Activated T-helper 1 cell treated with anti-CD3 and anti-CD28 coated beads, Interleukin-12 subunit alpha, Interleukin-12 subunit beta, Interleukin-2, Interleukin-4 antibody, amounts not matched to agents 30 ng/mL and 10 ng/mL and 1 ng/mL, durations not matched to agents 14 hours and 24 hours and 36 hours (primary cell): ENCODE results near the gene SLC5A7. TPM values are rescaled to one million over a fixed set of nuclear protein-coding genes. Genes with fewer than 3 reads are reported as not detected.

Experiments used
- DNase-seq: peaks from one replicate; pipeline ENCODE4 v3.0.0; 2021; ENCODE audit warnings: low spot score
- H3K27ac Mint-ChIP-seq: one replicate; pipeline ENCODE4 v1.8.0; 2021; ENCODE audit warnings: mild to moderate bottlenecking, mixed read lengths
- H3K27me3 Mint-ChIP-seq: one replicate; pipeline ENCODE4 v1.8.0; 2022; ENCODE audit warnings: mild to moderate bottlenecking, moderate library complexity, mixed read lengths; ENCODE audit not compliant: insufficient read depth
- H3K36me3 Mint-ChIP-seq: one replicate; pipeline ENCODE4 v1.8.0; 2021; ENCODE audit warnings: low read depth, mixed read lengths
- H3K4me1 Mint-ChIP-seq: one replicate; pipeline ENCODE4 v1.8.0; 2021; ENCODE audit warnings: low read depth, mixed read lengths
- H3K4me3 Mint-ChIP-seq: one replicate; pipeline ENCODE4 v1.8.0; 2021; ENCODE audit warnings: mild to moderate bottlenecking, moderate library complexity, mixed read lengths
- H3K9me3 Mint-ChIP-seq: one replicate; pipeline ENCODE4 v1.8.0; 2021; ENCODE audit warnings: mixed read lengths
- intact Hi-C: fragments of 100-400 bp; cut with micrococcal nuclease; formaldehyde crosslinking; loops from one replicate; pipeline ENCODE4 v1.15.1; 2024
- total RNA-seq: library from RNA; stranded (reverse); gene quantifications from 2 replicates; pipeline ENCODE4 v1.2.3, GENCODE V29; 2022

Gene SLC5A7
- not detected in 2 replicates for total RNA-seq

GRCh38 chr2:107986278-107987217 is at the start of gene SLC5A7:
Gene SLC5A7 (plus strand): TSS chr2:107986524. CDS start chr2:107988156, 1,632 bp downstream.
- H3K9me3 Mint-ChIP-seq: no peaks in the 10 kb centered on the region
- no peak within 1 kb of the TSS for H3K27ac Mint-ChIP-seq
- no peaks in the 10 kb centered on the region for H3K36me3 Mint-ChIP-seq
- no peaks in the 10 kb centered on the region for H3K4me1 Mint-ChIP-seq
- no peak for DNase-seq
- no peak within 1 kb of the TSS for H3K4me3 Mint-ChIP-seq
- intact Hi-C loops: no loop called here
- peaks cover 16% of the 10 kb centered on the region for H3K27me3 Mint-ChIP-seq

- H3K4me1 Mint-ChIP-seq: no peaks in the 10 kb centered on the region
- no peak for DNase-seq
- no peaks in the 10 kb centered on the region for H3K9me3 Mint-ChIP-seq
- H3K36me3 Mint-ChIP-seq: no peaks in the 10 kb centered on the region
- no peaks in the 10 kb centered on the region for H3K27me3 Mint-ChIP-seq
- H3K27ac Mint-ChIP-seq: no peak overlapping the region
- intact Hi-C loops: no loop called here
- no peak overlapping the region for H3K4me3 Mint-ChIP-seq
Measured at GRCh38 chr2:107961395-107961794, 24.9 kb upstream of the SLC5A7 start.

GRCh38 chr2:107964185-107964584 is 22.1 kb upstream of the SLC5A7 start:
- intact Hi-C loops: no loop called here
- Mint-ChIP-seq H3K4me3 (no peak overlapping the region), H3K27ac (no peak overlapping the region), H3K27me3 (no peaks in the 10 kb centered on the region), H3K36me3 (no peaks in the 10 kb centered on the region), H3K4me1 (no peaks in the 10 kb centered on the region), H3K9me3 (no peaks in the 10 kb centered on the region)
- DNase-seq: no peak

GRCh38 chr2:107984707-107985106 is 1.6 kb upstream of the SLC5A7 start:
- no peak overlapping the region for H3K4me3 Mint-ChIP-seq
- peaks cover 14% of the 10 kb centered on the region for H3K27me3 Mint-ChIP-seq
- H3K27ac Mint-ChIP-seq: no peak overlapping the region
- no peaks in the 10 kb centered on the region for H3K9me3 Mint-ChIP-seq
- no peaks in the 10 kb centered on the region for H3K4me1 Mint-ChIP-seq
- intact Hi-C loops: no loop called here
- no peak for DNase-seq
- H3K36me3 Mint-ChIP-seq: no peaks in the 10 kb centered on the region

GRCh38 chr2:107988108-107988507 is 1.8 kb downstream of the SLC5A7 start:
- H3K4me3 Mint-ChIP-seq: no peak overlapping the region
- H3K4me1 Mint-ChIP-seq: no peaks in the 10 kb centered on the region
- no peaks in the 10 kb centered on the region for H3K36me3 Mint-ChIP-seq
- H3K9me3 Mint-ChIP-seq: no peaks in the 10 kb centered on the region
- no peak for DNase-seq
- intact Hi-C loops: no loop called here
- peaks cover 16% of the 10 kb centered on the region for H3K27me3 Mint-ChIP-seq
- H3K27ac Mint-ChIP-seq: no peak overlapping the region

GRCh38 chr2:107989445-107989844 is 3.1 kb downstream of the SLC5A7 start:
- Mint-ChIP-seq H3K36me3 (no peaks in the 10 kb centered on the region), H3K4me3 (no peak overlapping the region), H3K4me1 (no peaks in the 10 kb centered on the region), H3K9me3 (no peaks in the 10 kb centered on the region), H3K27ac (no peak overlapping the region), H3K27me3 (peaks cover 16% of the 10 kb centered on the region)
- intact Hi-C loops: no loop called here
- DNase-seq: no peak

GRCh38 chr2:107990718-107991117 is 4.4 kb downstream of the SLC5A7 start:
- H3K27me3 Mint-ChIP-seq: peaks cover 13% of the 10 kb centered on the region
- intact Hi-C loops: no loop called here
- no peak overlapping the region for H3K27ac Mint-ChIP-seq
- DNase-seq: no peak
- no peaks in the 10 kb centered on the region for H3K9me3 Mint-ChIP-seq
- H3K4me1 Mint-ChIP-seq: no peaks in the 10 kb centered on the region
- H3K4me3 Mint-ChIP-seq: no peak overlapping the region
- no peaks in the 10 kb centered on the region for H3K36me3 Mint-ChIP-seq

- no peak for DNase-seq
- no peaks in the 10 kb centered on the region for H3K4me1 Mint-ChIP-seq
- no peaks in the 10 kb centered on the region for H3K36me3 Mint-ChIP-seq
- intact Hi-C loops: no loop called here
- no peak overlapping the region for H3K4me3 Mint-ChIP-seq
- no peak overlapping the region for H3K27ac Mint-ChIP-seq
- no peaks in the 10 kb centered on the region for H3K9me3 Mint-ChIP-seq
- peaks cover 8% of the 10 kb centered on the region for H3K27me3 Mint-ChIP-seq
Measured at GRCh38 chr2:107992069-107992468, 5.7 kb downstream of the SLC5A7 start.

GRCh38 chr2:107999158-107999557 is 12.8 kb downstream of the SLC5A7 start:
- no peak for DNase-seq
- H3K36me3 Mint-ChIP-seq: no peaks in the 10 kb centered on the region
- no peaks in the 10 kb centered on the region for H3K9me3 Mint-ChIP-seq
- intact Hi-C loops: no loop called here
- no peak overlapping the region for H3K4me3 Mint-ChIP-seq
- H3K27ac Mint-ChIP-seq: no peak overlapping the region
- H3K4me1 Mint-ChIP-seq: no peaks in the 10 kb centered on the region
- no peaks in the 10 kb centered on the region for H3K27me3 Mint-ChIP-seq

- H3K4me1 Mint-ChIP-seq: no peaks in the 10 kb centered on the region
- no peaks in the 10 kb centered on the region for H3K36me3 Mint-ChIP-seq
- no peak overlapping the region for H3K4me3 Mint-ChIP-seq
- H3K27me3 Mint-ChIP-seq: no peaks in the 10 kb centered on the region
- no peak overlapping the region for H3K27ac Mint-ChIP-seq
- no peak for DNase-seq
- peaks cover 13% of the 10 kb centered on the region for H3K9me3 Mint-ChIP-seq
- intact Hi-C loops: no loop called here
Measured at GRCh38 chr2:108010912-108011591, 24.7 kb downstream of the SLC5A7 start.

GRCh38 chr2:108013305-108013704 is 27.0 kb downstream of the SLC5A7 start:
- Mint-ChIP-seq H3K27ac (no peak overlapping the region), H3K4me1 (no peaks in the 10 kb centered on the region), H3K9me3 (peaks cover 13% of the 10 kb centered on the region), H3K27me3 (no peaks in the 10 kb centered on the region), H3K4me3 (no peak overlapping the region), H3K36me3 (no peaks in the 10 kb centered on the region)
- DNase-seq: no peak
- intact Hi-C loops: no loop called here

GRCh38 chr2:108022628-108023027 is 36.3 kb downstream of the SLC5A7 start:
- Mint-ChIP-seq H3K36me3 (no peaks in the 10 kb centered on the region), H3K9me3 (no peaks in the 10 kb centered on the region), H3K4me1 (no peaks in the 10 kb centered on the region), H3K4me3 (no peak overlapping the region), H3K27me3 (no peaks in the 10 kb centered on the region), H3K27ac (no peak overlapping the region)
- intact Hi-C loops: no loop called here
- no peak for DNase-seq

GRCh38 chr2:108023776-108024175 is 37.5 kb downstream of the SLC5A7 start:
- Mint-ChIP-seq H3K4me3 (no peak overlapping the region), H3K36me3 (no peaks in the 10 kb centered on the region), H3K27me3 (no peaks in the 10 kb centered on the region), H3K27ac (no peak overlapping the region), H3K4me1 (no peaks in the 10 kb centered on the region), H3K9me3 (no peaks in the 10 kb centered on the region)
- intact Hi-C loops: no loop called here
- DNase-seq: no peak
